Stimulated activated CD4-positive, alpha-beta T cell treated with anti-CD3 and anti-CD28 coated beads, Interleukin-15, amount 100 ng/mL, for 48 hours (primary cell): ENCODE measurements around the gene GRM1.
"Not testable (repeated sequence)": the region's sequence is repeated elsewhere in the genome, so short reads cannot be mapped to it uniquely, and the experiment has no call there.

Source experiments
- DNase-seq, 2 donors: peaks; one replicate each; pipeline ENCODE4 v3.0.0-alpha.2; 2020; ENCODE audit warnings: low read depth in 2 of 2

GRM1 gene

GRCh38 chr6:146191166-146191565, 162.3 kb downstream of the GRM1 start:
- no peak for DNase-seq

GRCh38 chr6:146191612-146192011, 162.8 kb downstream of the GRM1 start:
- no peak for DNase-seq

- DNase-seq, result no peak
Observed at GRCh38 chr6:146194434-146194833, 165.6 kb downstream of the GRM1 start.

- DNase-seq, result no peak
Observed at GRCh38 chr6:146200176-146200575, 171.3 kb downstream of the GRM1 start.

- no peak for DNase-seq
Observed at GRCh38 chr6:146202570-146202969, 173.7 kb downstream of the GRM1 start.

- no peak for DNase-seq
Observed at GRCh38 chr6:146209942-146210341, 181.1 kb downstream of the GRM1 start.

- no peak for DNase-seq
Observed at GRCh38 chr6:146210406-146211083, 181.7 kb downstream of the GRM1 start.

- DNase-seq, result no peak
Observed at GRCh38 chr6:146211646-146212045, 182.8 kb downstream of the GRM1 start.

- DNase-seq, result no peak
Observed at GRCh38 chr6:146212781-146213180, 183.9 kb downstream of the GRM1 start.

GRCh38 chr6:146219101-146219500, 190.2 kb downstream of the GRM1 start:
- no peak for DNase-seq

GRCh38 chr6:146224449-146224848, 195.6 kb downstream of the GRM1 start:
- DNase-seq, result no peak

GRCh38 chr6:146224988-146225387, 196.1 kb downstream of the GRM1 start:
- no peak for DNase-seq

GRCh38 chr6:146240322-146240721, 211.5 kb downstream of the GRM1 start:
- DNase-seq, result no peak

GRCh38 chr6:146240807-146241206, 211.9 kb downstream of the GRM1 start:
- DNase-seq, result no peak

GRCh38 chr6:146243646-146244045, 214.8 kb downstream of the GRM1 start:
- not testable (repeated sequence) for DNase-seq

GRCh38 chr6:146244630-146245143, 215.8 kb downstream of the GRM1 start:
- DNase-seq, result no peak

GRCh38 chr6:146246028-146246427, 217.2 kb downstream of the GRM1 start:
- no peak for DNase-seq

GRCh38 chr6:146253691-146254090, 224.8 kb downstream of the GRM1 start:
- DNase-seq, result no peak

GRCh38 chr6:146258206-146258605, 229.3 kb downstream of the GRM1 start:
- DNase-seq, result no peak

GRCh38 chr6:146260886-146261285, 232.0 kb downstream of the GRM1 start:
- DNase-seq, result no peak

- DNase-seq, result no peak
Observed at GRCh38 chr6:146265056-146265455, 236.2 kb downstream of the GRM1 start.

- no peak for DNase-seq
Observed at GRCh38 chr6:146267447-146267846, 238.6 kb downstream of the GRM1 start.

GRCh38 chr6:146267946-146268345, 239.1 kb downstream of the GRM1 start:
- no peak for DNase-seq

GRCh38 chr6:146269482-146269881, 240.6 kb downstream of the GRM1 start:
- no peak for DNase-seq
